HG03442 (cell line): ENCODE results near the gene RGS12.

ENCODE experiments used
- ATAC-seq: cut with Tn5 transposase; IDR thresholded peaks from one replicate; pipeline ENCODE4 v1.9.1; 2021; ENCODE audit warnings: mild to moderate bottlenecking, moderate library complexity; ENCODE audit not compliant: unreplicated experiment

The RGS12 gene

DNA sequence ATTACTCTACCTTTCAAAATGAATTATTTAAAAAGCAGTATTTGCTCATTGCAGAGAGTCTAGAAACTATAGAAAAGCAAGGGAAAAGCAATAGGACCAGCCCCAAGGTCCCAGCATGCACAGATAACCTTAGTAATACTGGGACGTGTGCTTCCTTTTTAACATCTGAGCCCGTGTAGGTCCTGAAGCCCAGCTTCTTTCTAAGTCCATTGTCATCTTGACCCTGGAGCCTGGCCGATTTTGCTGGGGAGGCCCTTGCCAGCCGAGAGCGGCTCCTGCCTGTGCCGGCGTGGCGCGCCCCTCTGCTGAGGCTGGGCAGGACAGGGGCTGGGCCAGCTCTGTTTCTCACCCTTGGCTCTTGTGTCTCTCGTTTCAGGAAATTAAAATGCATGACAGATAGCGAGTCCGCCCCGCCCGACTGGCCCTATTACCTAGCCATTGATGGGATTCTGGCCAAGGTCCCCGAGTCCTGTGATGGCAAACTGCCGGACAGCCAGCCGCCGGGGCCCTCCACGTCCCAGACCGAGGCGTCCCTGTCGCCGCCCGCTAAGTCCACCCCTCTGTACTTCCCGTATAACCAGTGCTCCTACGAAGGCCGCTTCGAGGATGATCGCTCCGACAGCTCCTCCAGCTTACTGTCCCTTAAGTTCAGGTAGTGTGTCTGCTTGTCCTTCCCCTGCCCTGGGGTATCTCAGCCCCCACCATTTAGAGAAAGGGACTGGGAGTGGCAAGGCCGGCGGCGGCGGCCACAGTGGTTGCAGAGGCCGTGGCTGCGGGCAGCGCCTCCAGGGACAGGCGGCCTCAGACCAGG, 39.8 kb upstream of the RGS12 start:
- ATAC-seq, result no peak

- no peak for ATAC-seq
Observed at GRCh38 chr4:3253808-3254207, 39.0 kb upstream of the RGS12 start.

- no peak for ATAC-seq
Observed at GRCh38 chr4:3254302-3255131, 38.3 kb upstream of the RGS12 start.

GRCh38 chr4:3255611-3256186, 37.1 kb upstream of the RGS12 start:
- no peak for ATAC-seq

DNA sequence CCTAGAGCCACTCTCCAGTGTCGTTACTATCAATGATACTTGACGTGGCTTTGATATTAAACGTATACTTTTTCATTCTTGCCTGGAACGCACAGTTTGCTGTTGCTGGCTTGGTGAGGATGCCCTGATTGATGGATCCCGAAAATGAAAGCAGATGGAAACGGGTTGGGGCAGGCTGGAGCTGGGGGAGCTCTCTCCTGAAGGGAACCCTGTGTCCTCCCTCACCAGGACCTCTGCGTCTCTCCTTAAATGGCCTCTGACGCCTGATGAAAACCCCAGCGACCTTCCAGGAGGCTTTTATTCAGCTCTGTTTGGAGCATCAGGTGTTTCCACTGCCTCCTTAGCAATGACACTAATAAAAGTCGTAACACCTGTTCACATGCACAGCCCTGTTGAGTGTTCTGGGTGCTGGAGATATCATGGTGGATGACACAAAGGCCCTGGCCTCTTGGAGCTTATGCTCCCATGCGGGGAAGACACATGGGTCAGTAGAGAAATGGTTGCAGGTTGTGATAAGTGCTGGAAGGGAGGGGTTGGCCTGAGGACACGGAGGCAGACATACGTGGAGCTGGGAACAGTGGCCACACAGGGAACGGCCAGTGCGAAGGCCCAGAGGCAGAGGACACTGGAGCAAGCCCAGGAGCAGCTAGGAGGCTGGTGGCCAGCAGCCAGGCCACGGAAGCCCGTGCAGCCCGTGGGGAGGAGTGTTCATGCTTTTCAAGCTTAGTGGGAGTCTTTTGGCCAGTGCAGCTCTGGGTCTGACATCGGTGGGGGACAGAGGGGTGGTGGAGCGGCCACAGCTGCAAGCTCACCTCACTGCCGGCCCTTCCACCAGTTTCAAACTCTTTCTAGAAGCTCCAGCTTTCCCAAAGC, 36.4 kb upstream of the RGS12 start:
- no peak for ATAC-seq

GRCh38 chr4:3257103-3257555, 35.7 kb upstream of the RGS12 start:
- ATAC-seq, result peak; percentile 13

DNA sequence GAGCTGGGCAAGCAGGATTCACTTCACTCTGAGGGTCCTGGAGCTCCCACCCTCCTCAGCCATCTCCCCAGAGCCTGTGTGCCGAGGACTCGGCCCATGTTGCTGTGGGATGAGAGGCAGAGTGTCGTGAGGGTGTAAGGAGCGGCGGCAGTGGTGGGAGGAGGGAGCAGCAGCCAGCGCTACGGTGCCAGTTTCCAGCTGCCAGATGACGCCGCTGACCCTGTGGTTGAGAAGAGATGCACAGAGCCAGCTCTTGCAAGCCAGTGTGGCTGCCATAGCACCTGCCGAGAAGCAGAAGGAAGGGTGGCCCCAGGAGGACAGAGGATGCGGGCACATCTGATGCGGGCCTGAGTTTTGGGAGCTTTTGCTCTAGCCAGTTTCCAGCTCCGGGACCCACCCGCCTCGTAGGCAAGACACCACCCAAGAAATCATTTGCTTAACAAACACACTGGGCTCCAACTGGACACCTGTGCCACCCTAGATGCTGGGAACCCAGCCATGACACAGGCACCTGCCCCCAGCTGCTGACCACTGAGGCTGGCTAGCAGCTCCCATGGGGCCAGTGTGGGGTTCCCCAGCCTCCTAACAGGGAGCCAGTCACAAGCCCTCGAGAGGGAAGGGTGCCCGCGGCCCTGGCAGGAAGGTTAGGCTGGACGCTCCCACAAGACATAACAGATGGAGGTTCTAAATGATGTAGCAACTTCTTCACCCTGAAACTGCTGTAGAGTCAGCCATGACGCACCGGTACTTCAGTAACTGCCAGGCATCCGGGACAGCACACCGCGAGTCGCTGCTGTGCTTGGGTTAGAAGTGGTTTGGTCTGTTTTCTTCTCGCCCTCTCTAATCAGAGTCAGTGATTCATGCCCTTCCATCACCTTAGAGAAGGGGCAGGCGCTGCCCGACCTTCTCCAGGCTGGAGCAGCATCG, 35.0 kb upstream of the RGS12 start:
- peak; percentile 45 for ATAC-seq

GRCh38 chr4:3261411-3262207, 31.2 kb upstream of the RGS12 start:
- no peak for ATAC-seq

- ATAC-seq, result no peak
Observed at GRCh38 chr4:3262208-3263052, 30.4 kb upstream of the RGS12 start.

DNA sequence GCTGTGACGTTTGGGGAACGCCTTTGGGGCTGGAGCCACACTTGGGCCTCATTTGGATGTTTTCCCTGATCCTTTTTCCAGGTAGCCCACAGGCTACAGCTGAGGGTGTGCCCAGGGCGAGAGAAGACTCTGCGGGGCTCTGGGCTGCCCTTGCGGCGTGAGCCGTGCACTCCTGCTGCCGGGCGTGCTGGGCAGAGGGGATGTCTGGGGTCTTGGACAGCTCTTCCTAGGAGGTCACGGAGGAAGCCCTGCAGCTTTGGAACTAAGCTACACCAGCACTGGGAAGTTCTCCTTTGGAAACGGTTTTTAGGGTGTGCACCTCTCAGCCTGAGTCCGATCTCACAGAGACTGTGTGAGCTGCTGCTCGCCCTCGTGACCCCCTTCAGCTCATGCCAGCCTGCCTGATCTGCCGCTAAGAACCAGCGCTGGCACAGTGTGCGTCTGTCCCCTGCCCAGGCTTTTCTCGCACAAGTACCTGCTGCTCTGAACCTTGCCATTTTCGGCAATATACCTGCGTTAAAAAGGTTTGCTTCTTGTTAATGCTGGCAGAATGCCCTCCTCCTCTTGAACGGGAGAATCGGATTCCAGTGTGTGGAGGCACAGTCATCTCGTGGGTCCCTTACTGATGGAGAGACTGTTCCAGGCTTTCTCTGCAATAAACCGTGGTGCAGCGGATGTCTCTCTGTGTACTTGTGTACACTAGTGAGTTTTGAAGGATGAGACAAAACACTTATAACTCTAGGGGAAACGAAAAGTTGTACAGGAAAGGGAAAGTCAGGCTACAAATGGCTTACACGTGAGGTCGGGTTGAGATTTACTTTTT, 29.6 kb upstream of the RGS12 start:
- no peak for ATAC-seq

DNA sequence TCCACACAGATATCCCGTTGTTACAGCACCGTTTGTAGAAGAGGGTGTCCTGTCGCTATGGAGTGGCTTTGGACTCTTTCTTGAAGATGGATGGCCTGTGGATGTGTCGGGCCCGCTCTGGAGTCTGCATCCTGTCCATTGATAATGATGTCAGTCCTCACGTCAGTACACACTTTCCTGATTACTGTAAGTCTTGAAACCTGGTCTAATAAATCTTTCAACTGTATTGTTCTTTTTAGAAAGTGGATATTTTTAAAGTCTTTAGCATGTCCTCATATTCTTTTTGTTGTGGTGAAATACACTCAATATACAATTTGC, 29.0 kb upstream of the RGS12 start:
- ATAC-seq, result no peak

- no peak for ATAC-seq
Observed at GRCh38 chr4:3266076-3266475, 26.7 kb upstream of the RGS12 start.

- no peak for ATAC-seq
Observed at GRCh38 chr4:3267576-3268394, 25.0 kb upstream of the RGS12 start.

GRCh38 chr4:3268395-3269104, 24.3 kb upstream of the RGS12 start:
- no peak for ATAC-seq

GRCh38 chr4:3269105-3269927, 23.5 kb upstream of the RGS12 start:
- ATAC-seq, result no peak
